Vagina (tissue), 2 donors: ENCODE measurements around the gene MGAM2.

Experiments used
- POLR2A ChIP-seq, 2 donors: fragments of 450-650 bp; IDR thresholded peaks; one replicate each; pipeline ENCODE4 v1.6.1; 2017; ENCODE audit warnings: antibody characterized with exemption in 2 of 2, mild to moderate bottlenecking in 2 of 2, moderate library complexity in 2 of 2
- POLR2AphosphoS5 ChIP-seq, 2 donors: sonication (generic); formaldehyde crosslinking; IDR thresholded peaks; one replicate each; pipeline ENCODE4 v1.9.0; 2017; ENCODE audit warnings: antibody characterized with exemption in 2 of 2, mild to moderate bottlenecking in 2 of 2, low read depth in 1 of 2; ENCODE audit not compliant: insufficient read depth in 1 of 2
- TF ChIP-seq, protein P1 (sequence below), 3 experiments: fragments of 450-650 bp in 2 of 3; fragments of 200-600 bp in 1 of 3; sonication (generic) in 1 of 3; IDR thresholded peaks; one replicate each; pipeline ENCODE4 v1.5.1; 2017 to 2019; ENCODE audit warnings: antibody characterized with exemption in 3 of 3, mild to moderate bottlenecking in 2 of 3, moderate library complexity in 2 of 3

DNA sequence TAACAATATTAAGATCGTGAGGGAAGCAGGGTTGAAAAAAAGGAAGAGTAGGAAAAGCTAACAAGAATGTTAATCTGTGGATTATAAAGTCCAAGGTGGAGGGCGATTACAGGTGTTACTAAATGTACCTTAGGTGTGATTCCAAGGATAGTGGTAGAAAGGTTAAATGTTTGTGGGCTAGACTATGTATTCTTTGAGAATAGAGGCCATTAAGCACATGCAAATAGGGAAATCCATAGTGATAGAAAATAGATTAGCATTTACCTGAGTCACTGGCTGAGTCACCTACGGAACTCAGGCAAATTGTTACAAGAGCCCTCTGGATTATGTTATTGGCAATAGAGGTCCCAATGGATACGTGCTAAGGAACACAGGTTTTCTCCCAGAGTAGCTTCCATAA lies 9.0 kb downstream of the MGAM2 start:
- TF ChIP-seq, protein P1, sequence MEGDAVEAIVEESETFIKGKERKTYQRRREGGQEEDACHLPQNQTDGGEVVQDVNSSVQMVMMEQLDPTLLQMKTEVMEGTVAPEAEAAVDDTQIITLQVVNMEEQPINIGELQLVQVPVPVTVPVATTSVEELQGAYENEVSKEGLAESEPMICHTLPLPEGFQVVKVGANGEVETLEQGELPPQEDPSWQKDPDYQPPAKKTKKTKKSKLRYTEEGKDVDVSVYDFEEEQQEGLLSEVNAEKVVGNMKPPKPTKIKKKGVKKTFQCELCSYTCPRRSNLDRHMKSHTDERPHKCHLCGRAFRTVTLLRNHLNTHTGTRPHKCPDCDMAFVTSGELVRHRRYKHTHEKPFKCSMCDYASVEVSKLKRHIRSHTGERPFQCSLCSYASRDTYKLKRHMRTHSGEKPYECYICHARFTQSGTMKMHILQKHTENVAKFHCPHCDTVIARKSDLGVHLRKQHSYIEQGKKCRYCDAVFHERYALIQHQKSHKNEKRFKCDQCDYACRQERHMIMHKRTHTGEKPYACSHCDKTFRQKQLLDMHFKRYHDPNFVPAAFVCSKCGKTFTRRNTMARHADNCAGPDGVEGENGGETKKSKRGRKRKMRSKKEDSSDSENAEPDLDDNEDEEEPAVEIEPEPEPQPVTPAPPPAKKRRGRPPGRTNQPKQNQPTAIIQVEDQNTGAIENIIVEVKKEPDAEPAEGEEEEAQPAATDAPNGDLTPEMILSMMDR (IDR thresholded peaks at IDR 0.05) = no peak
- no peak for TF ChIP-seq POLR2A (IDR thresholded peaks at IDR 0.05)
- TF ChIP-seq POLR2AphosphoS5 (IDR thresholded peaks at IDR 0.05; ENCODE audit: insufficient read depth in 1 of 2, low read depth in 1 of 2) = no peak
